IMR-90 (cell line): ENCODE results near the gene OR5AN1. TPM values are rescaled to one million over a fixed set of nuclear protein-coding genes. Genes with fewer than 3 reads are reported as not detected.

Experiments
- ATAC-seq: fragments of 200-7000 bp; cut with Tn5 transposase; 2 replicates; pipeline ENCODE4 v1.9.1; 2020; ENCODE audit warnings: low read depth, mild to moderate bottlenecking, moderate library complexity
- BruUV-seq: library from RNA; stranded (reverse); fragments of 400-500 nt; replicated peaks from 2 replicates; lab custom pipeline; 2021; lab: Mats Ljungman, UMichigan
- CTCF ChIA-PET: fragments of 300-600 bp; formaldehyde crosslinking; extraction: SDS; loops from one replicate; lab custom pipeline; 2021; ENCODE audit warnings: antibody characterized with exemption; lab: Yijun Ruan, JAX
- POLR2A ChIA-PET: fragments of 300-600 bp; sonication (Branson Sonifier 250); formaldehyde crosslinking; loops from one replicate; lab custom pipeline; 2022; ENCODE audit warnings: antibody characterized with exemption; ENCODE audit not compliant: unreplicated experiment; lab: Charles Lee
- DNase-seq: peaks from one replicate; pipeline ENCODE4 v3.0.0; 2013
- H2AFZ ChIP-seq: replicated peaks from 2 replicates; pipeline ENCODE3; 2013; ENCODE audit warnings: low read length, mild to moderate bottlenecking; ENCODE audit not compliant: poor library complexity
- H2AK5ac ChIP-seq: 2 replicates; pipeline ENCODE4 v1.6.1; 2013; ENCODE audit warnings: low read depth, low read length, inconsistent platforms
- H2AK9ac ChIP-seq: replicated peaks from 2 replicates; pipeline ENCODE3; 2013; ENCODE audit warnings: mild to moderate bottlenecking, low read depth, low read length, moderate library complexity; ENCODE audit not compliant: poor library complexity
- H2BK120ac ChIP-seq: 2 replicates; pipeline ENCODE4 v1.6.1; 2013; ENCODE audit warnings: low read depth, low read length, inconsistent platforms
- H2BK15ac ChIP-seq: 3 replicates; pipeline ENCODE4 v1.6.1; 2013; ENCODE audit warnings: low read depth, low read length, inconsistent platforms
- H2BK20ac ChIP-seq: 2 replicates; pipeline ENCODE4 v1.6.1; 2013; ENCODE audit warnings: low read depth, mild to moderate bottlenecking, inconsistent platforms, low read length, moderate library complexity
- H2BK5ac ChIP-seq: 2 replicates; pipeline ENCODE4 v1.6.1; 2013; ENCODE audit warnings: mild to moderate bottlenecking, low read depth, low read length, inconsistent platforms; ENCODE audit not compliant: poor library complexity, severe bottlenecking
- H3K14ac ChIP-seq: replicated peaks from 2 replicates; pipeline ENCODE4 v1.6.1; 2013; ENCODE audit warnings: low read depth, low read length, inconsistent platforms
- H3K18ac ChIP-seq: 2 replicates; pipeline ENCODE4 v1.6.1; 2013; ENCODE audit warnings: low read depth, low read length, control low read depth
- H3K23ac ChIP-seq: 2 replicates; pipeline ENCODE4 v1.6.1; 2013; ENCODE audit warnings: low read depth, low read length, inconsistent platforms
- H3K27ac ChIP-seq: 2 replicates; pipeline ENCODE4 v1.5.1; 2013; ENCODE audit warnings: mild to moderate bottlenecking, control low read depth, low read length; ENCODE audit not compliant: insufficient read depth
- H3K27me3 ChIP-seq: 2 replicates; pipeline ENCODE4 v1.6.1; 2013; ENCODE audit warnings: low read length; ENCODE audit not compliant: control insufficient read depth, insufficient read depth
- H3K36me3 ChIP-seq: 2 replicates; pipeline ENCODE4 v1.6.1; 2013; ENCODE audit warnings: low read length, mixed read lengths; ENCODE audit not compliant: control insufficient read depth, insufficient read depth
- H3K4ac ChIP-seq: 2 replicates; pipeline ENCODE4 v1.6.1; 2013; ENCODE audit warnings: low read depth, low read length, inconsistent platforms
- H3K4me1 ChIP-seq: 2 replicates; pipeline ENCODE4 v1.6.1; 2013; ENCODE audit warnings: low read length, mixed read lengths; ENCODE audit not compliant: control insufficient read depth, insufficient read depth
- H3K4me2 ChIP-seq: 2 replicates; pipeline ENCODE4 v1.6.1; 2013; ENCODE audit warnings: low read depth, mild to moderate bottlenecking, control low read depth, low read length, moderate library complexity
- H3K4me3 ChIP-seq: 2 replicates; pipeline ENCODE4 v1.5.1; 2013; ENCODE audit warnings: low read depth, mild to moderate bottlenecking, control low read depth, low read length, moderate library complexity; ENCODE audit not compliant: insufficient read depth
- H3K56ac ChIP-seq: 2 replicates; pipeline ENCODE4 v1.6.1; 2013; ENCODE audit warnings: low read length, inconsistent platforms; ENCODE audit not compliant: insufficient read depth; ENCODE audit errors: extremely low read depth
- H3K79me1 ChIP-seq, 2 experiments: 2 replicates each; pipeline ENCODE4 v1.6.1; 2013; ENCODE audit warnings: low read length in 2 of 2, inconsistent platforms in 1 of 2, low read depth in 1 of 2
- H3K9ac ChIP-seq: 2 replicates; pipeline ENCODE4 v1.6.1; 2013; ENCODE audit warnings: low read depth, low read length, control low read depth
- H3K9me1 ChIP-seq: 2 replicates; pipeline ENCODE4 v1.6.1; 2013; ENCODE audit warnings: low read length, inconsistent platforms; ENCODE audit not compliant: insufficient read depth
- H3K9me3 ChIP-seq: 2 replicates; pipeline ENCODE4 v1.6.1; 2013; ENCODE audit warnings: low read length; ENCODE audit not compliant: control insufficient read depth, insufficient read depth
- H4K20me1 ChIP-seq: 2 replicates; pipeline ENCODE4 v1.6.1; 2013; ENCODE audit warnings: low read length, inconsistent platforms; ENCODE audit not compliant: insufficient read depth
- H4K5ac ChIP-seq: 2 replicates; pipeline ENCODE4 v1.6.1; 2013; ENCODE audit warnings: mild to moderate bottlenecking, low read depth, low read length, control low read depth
- H4K8ac ChIP-seq, 2 experiments: 2 replicates each; pipeline ENCODE4 v1.6.1; 2013; ENCODE audit warnings: low read depth in 2 of 2, low read length in 2 of 2, control low read depth in 1 of 2, inconsistent platforms in 1 of 2
- H4K91ac ChIP-seq: 2 replicates; pipeline ENCODE4 v1.6.1; 2013; ENCODE audit warnings: low read depth, low read length, inconsistent platforms; ENCODE audit not compliant: insufficient read depth
- BHLHE40 ChIP-seq: fragments of 150-350 bp; IDR thresholded peaks from 2 replicates; pipeline ENCODE4 v1.6.1; 2016; ENCODE audit warnings: mild to moderate bottlenecking, low read depth, low read length
- CEBPB ChIP-seq: IDR thresholded peaks from 2 replicates; pipeline ENCODE4 v1.6.1; 2012; ENCODE audit warnings: low read depth, low read length, improper control_type of control experiment
- CHD1 ChIP-seq: IDR thresholded peaks from 2 replicates; pipeline ENCODE4 v1.6.1; 2012; ENCODE audit warnings: low read depth, low read length, improper control_type of control experiment
- CTCF ChIP-seq: conservative IDR thresholded peaks from 2 replicates; pipeline ENCODE4 v1.5.1; 2012; ENCODE audit warnings: mild to moderate bottlenecking, low read depth, low read length, improper control_type of control experiment
- ELK1 ChIP-seq: fragments of 150-350 bp; IDR thresholded peaks from 2 replicates; pipeline ENCODE4 v1.6.1; 2016; ENCODE audit warnings: low read depth, mild to moderate bottlenecking, low read length, moderate library complexity, borderline replicate concordance
- FOS ChIP-seq: fragments of 150-350 bp; IDR thresholded peaks from 2 replicates; pipeline ENCODE4 v1.6.1; 2016; ENCODE audit warnings: low read depth, low read length
- MAFK ChIP-seq: IDR thresholded peaks from 2 replicates; pipeline ENCODE4 v1.6.1; 2012; ENCODE audit warnings: low read depth, low read length, improper control_type of control experiment
- MAZ ChIP-seq: IDR thresholded peaks from 2 replicates; pipeline ENCODE4 v1.6.1; 2012; ENCODE audit warnings: low read depth, mild to moderate bottlenecking, low read length, improper control_type of control experiment, moderate library complexity, borderline replicate concordance
- MXI1 ChIP-seq: IDR thresholded peaks from 2 replicates; pipeline ENCODE4 v1.6.1; 2012; ENCODE audit warnings: low read depth, mild to moderate bottlenecking, low read length, moderate library complexity, borderline replicate concordance
- NFE2L2 ChIP-seq: fragments of 150-350 bp; IDR thresholded peaks from 2 replicates; pipeline ENCODE4 v1.6.1; 2016; ENCODE audit warnings: low read depth, mild to moderate bottlenecking, low read length
- POLR2A ChIP-seq: IDR thresholded peaks from 2 replicates; pipeline ENCODE4 v1.6.1; 2012; ENCODE audit warnings: mild to moderate bottlenecking, low read depth, low read length
- RAD21 ChIP-seq: IDR thresholded peaks from 2 replicates; pipeline ENCODE4 v1.6.1; 2012; ENCODE audit warnings: low read length, improper control_type of control experiment
- RFX5 ChIP-seq: IDR thresholded peaks from 2 replicates; pipeline ENCODE4 v1.8.0; 2012; ENCODE audit warnings: low read depth, mild to moderate bottlenecking, low read length, moderate library complexity
- SMC3 ChIP-seq: fragments of 150-350 bp; IDR thresholded peaks from 2 replicates; pipeline ENCODE4 v1.6.1; 2016; ENCODE audit warnings: low read depth, mild to moderate bottlenecking, antibody characterized with exemption, low read length, moderate library complexity
- USF2 ChIP-seq: fragments of 150-350 bp; IDR thresholded peaks from 2 replicates; pipeline ENCODE4 v1.6.1; 2017; ENCODE audit warnings: mild to moderate bottlenecking, antibody characterized with exemption, low read length, low read depth
- WGBS, 2 experiments: methylation state at CpG; one replicate each; pipeline versions ENCODE4 v1.1.5 to v1.1.7; 2013; ENCODE audit warnings: missing lambda C conversion rate in 2 of 2; ENCODE audit not compliant: insufficient read length in 1 of 2; ENCODE audit errors: extremely low coverage in 2 of 2; 5-methylcytosine and 5-hydroxymethylcytosine counted together
- dilution Hi-C: fragments of 300-500 bp; cut with HindIII; formaldehyde crosslinking; loops from one replicate; pipeline ENCODE4 v1.14.3; 2018; ENCODE audit warnings: low sequenced_read_pairs; ENCODE audit not compliant: unreplicated experiment
- in situ Hi-C: fragments of 300-500 bp; cut with MboI; formaldehyde crosslinking; loops from 3 replicates; pipeline ENCODE4 v1.14.3; 2019; ENCODE audit warnings: low sequenced_read_pairs, inconsistent platforms, mixed read lengths
- intact Hi-C: fragments of 100-400 bp; cut with micrococcal nuclease; formaldehyde crosslinking; loops from 2 replicates; pipeline ENCODE4 v1.10.0; 2022
- polyA plus RNA-seq, 3 experiments: library from polyadenylated mRNA; depleted of rRNA; stranded (reverse); fragments of >200 nt; gene quantifications; 2 replicates each; pipeline ENCODE4 v1.2.3, GENCODE V29; 2012; ENCODE audit warnings: low replicate concordance in 1 of 3
- total RNA-seq: library from RNA; depleted of rRNA; stranded (reverse); fragments of >200 nt; gene quantifications from 2 replicates; pipeline ENCODE4 v1.2.3, GENCODE V29; 2012

OR5AN1 gene
- total and polyA plus RNA-seq, 2 of the 4 experiments (the other 2 are of a cell fraction): not detected

GRCh38 chr11:59368238-59369022 lies 9.7 kb downstream of the OR5AN1 start:
- Histone ChIP-seq H3K9me1 (no peaks in the 10 kb centered on the region), H2BK20ac (no peak overlapping the region), H2AK5ac (no peak overlapping the region), H4K8ac (no peak overlapping the region), H3K4ac (no peak overlapping the region), H3K27me3 (no peaks in the 10 kb centered on the region), H3K36me3 (no peaks in the 10 kb centered on the region), H4K20me1 (no peaks in the 10 kb centered on the region), H3K79me1 (no peaks in the 10 kb centered on the region), H3K23ac (no peak overlapping the region), H3K18ac (no peak overlapping the region), H3K4me3 (no peak overlapping the region), H3K9ac (no peak overlapping the region), H3K27ac (no peak overlapping the region), H4K91ac (no peak overlapping the region), H2AK9ac (no peak overlapping the region), H4K5ac (no peak overlapping the region), H3K4me1 (no peaks in the 10 kb centered on the region), H3K4me2 (no peak overlapping the region), H2BK15ac (no peak overlapping the region), H3K14ac (no peak overlapping the region), H3K9me3 (no peaks in the 10 kb centered on the region), H2AFZ (no peak overlapping the region), H2BK120ac (no peak overlapping the region), H2BK5ac (no peak overlapping the region), H3K56ac (no peak overlapping the region)
- POLR2A ChIA-PET: no interaction called here
- intact Hi-C loops: no loop called here
- ATAC-seq (no peak), DNase-seq (no peak)
- 0% methylated on average over 3 of the region's 8 CpGs; no CpG with 5 or more reads in 1 of the 2 experiments for WGBS, 2 experiments
- CTCF ChIA-PET: interaction anchor here (0.6 kb wide), 1 partner anchor 310 kb away, joined by 3 read pairs; no protein-coding TSS in a partner anchor
- in situ Hi-C loops: no loop called here
- dilution Hi-C loops: no loop called here
- BruUV-seq: no TSS peak
- TF ChIP-seq ELK1 (no peak), MAFK (no peak), CEBPB (no peak), BHLHE40 (no peak), CTCF (no peak), MAZ (no peak), NFE2L2 (no peak), RFX5 (no peak), MXI1 (no peak), RAD21 (no peak), USF2 (no peak), FOS (no peak), CHD1 (no peak), POLR2A (no peak), SMC3 (no peak)
